Daoy (cell line): ENCODE results near the gene SHISA2. TPM values are rescaled to one million over a fixed set of nuclear protein-coding genes. Genes with fewer than 3 reads are reported as not detected.

Source experiments
- DNase-seq: peaks from one replicate; pipeline ENCODE4 v3.0.0-alpha.2; 2015; ENCODE audit warnings: low read depth
- total RNA-seq: library from RNA; depleted of rRNA; stranded (reverse); fragments of >200 nt; shearing (Covaris generic); gene quantifications from 2 replicates; pipeline ENCODE4 v1.2.3, GENCODE V29; 2014; rRNA removed

Gene SHISA2
- total RNA-seq, 1 experiment from 2014 or later = 138 TPM

GRCh38 chr13:26017932-26018665 lies 33.7 kb downstream of the SHISA2 start:
- peak; percentile 61 for DNase-seq

- DNase-seq = peak; percentile 21
Observed at GRCh38 chr13:26017196-26017921, 34.5 kb downstream of the SHISA2 start.

GRCh38 chr13:26016189-26016588 lies 35.6 kb downstream of the SHISA2 start:
- no peak for DNase-seq

GRCh38 chr13:26015271-26016125 lies 36.3 kb downstream of the SHISA2 start:
- DNase-seq = no peak

GRCh38 chr13:26012995-26013394 lies 38.8 kb downstream of the SHISA2 start:
- DNase-seq = no peak

- DNase-seq = peak; percentile 28
Observed at GRCh38 chr13:26011996-26012821, 39.6 kb downstream of the SHISA2 start.

GRCh38 chr13:26011208-26011573 lies 40.6 kb downstream of the SHISA2 start:
- DNase-seq = no peak

GRCh38 chr13:26010487-26011207 lies 41.2 kb downstream of the SHISA2 start:
- DNase-seq = no peak

- DNase-seq = no peak
Observed at GRCh38 chr13:26007261-26008125, 44.3 kb downstream of the SHISA2 start.

Other genes with a start within 250 kb of the SHISA2 start
- gene RNF6, start 170.3 kb upstream of the SHISA2 start, total RNA-seq = 23.7 and 48.2 TPM in 2 replicates
- 15.0 and 16.5 TPM in 2 replicates for gene CDK8, start 202.1 kb upstream of the SHISA2 start, total RNA-seq